Prostate gland (tissue), 2 donors: ENCODE measurements around the gene TMEM176A.

Source experiments
- POLR2A ChIP-seq: fragments of 450-650 bp; IDR thresholded peaks from one replicate; pipeline ENCODE4 v1.6.1; 2016; ENCODE audit warnings: antibody characterized with exemption, mild to moderate bottlenecking
- TF ChIP-seq, protein P1 (sequence below), 4 experiments: fragments of 200-600 bp in 2 of 4; fragments of 450-650 bp in 2 of 4; sonication (generic) in 2 of 4; IDR thresholded peaks; 1 replicate in 3 of 4; 2 replicates in 1 of 4; pipeline ENCODE4 v1.5.1; 2016 to 2019; ENCODE audit warnings: antibody characterized with exemption in 4 of 4, mild to moderate bottlenecking in 2 of 4, moderate library complexity in 2 of 4

DNA sequence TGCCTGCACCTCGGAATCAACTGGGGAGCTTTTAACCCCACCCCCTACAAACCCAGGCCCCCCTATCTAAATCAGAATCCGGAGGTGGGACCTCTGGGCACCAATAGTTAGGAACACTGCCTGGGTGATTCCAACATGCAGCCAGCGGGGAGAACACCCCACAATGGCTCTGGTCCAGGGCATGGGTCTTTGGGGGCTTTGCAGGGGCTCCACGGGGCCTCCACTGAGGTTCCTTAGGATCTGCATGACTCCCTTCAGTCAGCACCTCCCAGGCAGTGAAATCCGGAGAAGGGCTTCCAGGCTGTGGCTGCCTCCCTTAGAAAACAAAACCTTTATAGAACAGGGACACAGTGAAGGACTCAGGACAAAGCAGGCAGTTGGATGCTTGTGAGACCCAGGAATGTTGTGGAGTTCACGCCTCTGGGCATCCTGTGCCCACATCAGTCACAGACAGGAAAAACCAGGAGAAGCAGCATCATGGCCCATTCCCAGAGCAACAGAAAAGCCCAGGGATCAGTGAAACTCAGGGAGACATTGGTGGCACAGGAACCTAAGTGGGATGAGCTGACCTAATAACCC lies 35.2 kb downstream of the TMEM176A start:
- TF ChIP-seq, protein P1, sequence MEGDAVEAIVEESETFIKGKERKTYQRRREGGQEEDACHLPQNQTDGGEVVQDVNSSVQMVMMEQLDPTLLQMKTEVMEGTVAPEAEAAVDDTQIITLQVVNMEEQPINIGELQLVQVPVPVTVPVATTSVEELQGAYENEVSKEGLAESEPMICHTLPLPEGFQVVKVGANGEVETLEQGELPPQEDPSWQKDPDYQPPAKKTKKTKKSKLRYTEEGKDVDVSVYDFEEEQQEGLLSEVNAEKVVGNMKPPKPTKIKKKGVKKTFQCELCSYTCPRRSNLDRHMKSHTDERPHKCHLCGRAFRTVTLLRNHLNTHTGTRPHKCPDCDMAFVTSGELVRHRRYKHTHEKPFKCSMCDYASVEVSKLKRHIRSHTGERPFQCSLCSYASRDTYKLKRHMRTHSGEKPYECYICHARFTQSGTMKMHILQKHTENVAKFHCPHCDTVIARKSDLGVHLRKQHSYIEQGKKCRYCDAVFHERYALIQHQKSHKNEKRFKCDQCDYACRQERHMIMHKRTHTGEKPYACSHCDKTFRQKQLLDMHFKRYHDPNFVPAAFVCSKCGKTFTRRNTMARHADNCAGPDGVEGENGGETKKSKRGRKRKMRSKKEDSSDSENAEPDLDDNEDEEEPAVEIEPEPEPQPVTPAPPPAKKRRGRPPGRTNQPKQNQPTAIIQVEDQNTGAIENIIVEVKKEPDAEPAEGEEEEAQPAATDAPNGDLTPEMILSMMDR (IDR thresholded peaks at IDR 0.05): no peak
- TF ChIP-seq POLR2A: no peak
